Osteocyte (in vitro differentiated cells): ENCODE results near the gene SPNS3. TPM values are rescaled to one million over a fixed set of nuclear protein-coding genes. Genes with fewer than 3 reads are reported as not detected.

Experiments
- DNase-seq: peaks from one replicate; pipeline ENCODE4 v3.0.0; 2021; ENCODE audit warnings: mixed read lengths; ENCODE audit not compliant: unreplicated experiment; ENCODE audit errors: extremely low spot score
- H3K27ac Mint-ChIP-seq: one replicate; pipeline ENCODE4 v1.8.0; 2021; ENCODE audit warnings: mild to moderate bottlenecking, mixed read lengths; ENCODE audit not compliant: unreplicated experiment
- H3K27me3 Mint-ChIP-seq: one replicate; pipeline ENCODE4 v1.8.0; 2021; ENCODE audit warnings: mixed read lengths; ENCODE audit not compliant: unreplicated experiment
- H3K36me3 Mint-ChIP-seq: one replicate; pipeline ENCODE4 v1.8.0; 2021; ENCODE audit warnings: mixed read lengths; ENCODE audit not compliant: unreplicated experiment
- H3K4me1 Mint-ChIP-seq: one replicate; pipeline ENCODE4 v1.8.0; 2021; ENCODE audit warnings: mixed read lengths; ENCODE audit not compliant: unreplicated experiment
- H3K4me3 Mint-ChIP-seq: one replicate; pipeline ENCODE4 v1.8.0; 2021; ENCODE audit warnings: mild to moderate bottlenecking, moderate library complexity, mixed read lengths; ENCODE audit not compliant: unreplicated experiment
- H3K9me3 Mint-ChIP-seq: one replicate; pipeline ENCODE4 v1.8.0; 2021; ENCODE audit warnings: mixed read lengths; ENCODE audit not compliant: unreplicated experiment
- total RNA-seq: library from RNA; stranded (reverse); gene quantifications from 2 replicates; pipeline ENCODE4 v1.2.1, GENCODE V29; 2021
- TF ChIP-seq, protein P1 (sequence below): fragments of 200-600 bp; sonication (generic); IDR thresholded peaks from 2 replicates; pipeline ENCODE4 v1.5.0; 2021; ENCODE audit warnings: antibody characterized with exemption, mild to moderate bottlenecking, moderate library complexity

The SPNS3 gene
- total RNA-seq, 1 donor from 2014 or later = not detected

DNA sequence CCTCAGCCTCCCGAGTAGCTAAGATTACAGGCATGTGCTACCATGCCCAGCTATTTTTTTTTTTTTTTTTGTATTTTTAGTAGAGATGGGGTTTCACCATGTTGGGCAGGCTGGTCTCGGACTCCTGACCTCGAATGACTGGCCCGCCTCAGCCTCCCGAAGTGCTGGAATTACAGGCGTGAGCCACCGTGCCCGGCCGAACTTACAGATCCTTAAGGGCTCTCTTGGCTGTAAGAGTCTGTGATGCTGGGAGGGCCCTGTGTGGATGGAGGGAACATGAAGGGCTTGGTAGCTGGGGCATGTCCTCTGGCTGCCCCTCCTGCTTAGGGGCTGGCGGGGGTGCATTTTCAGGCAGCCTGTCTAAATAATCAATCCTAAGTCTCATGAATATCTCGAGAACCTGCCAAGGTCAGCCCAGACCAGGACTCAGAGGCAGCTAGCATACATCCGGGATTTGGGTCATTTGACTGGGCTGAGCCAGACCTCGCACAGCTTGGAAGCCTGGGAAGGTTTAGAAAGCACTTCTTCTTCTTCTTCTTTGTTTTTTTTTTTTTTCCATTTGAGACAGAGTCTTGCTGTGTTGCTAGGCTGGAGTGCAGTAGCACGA is 17.1 kb downstream of the SPNS3 start:
- no peaks in the 10 kb centered on the region for H3K9me3 Mint-ChIP-seq
- no peak overlapping the region for H3K4me3 Mint-ChIP-seq
- H3K27ac Mint-ChIP-seq = no peak overlapping the region
- no peak for DNase-seq
- H3K36me3 Mint-ChIP-seq = no peaks in the 10 kb centered on the region
- TF ChIP-seq, protein P1, sequence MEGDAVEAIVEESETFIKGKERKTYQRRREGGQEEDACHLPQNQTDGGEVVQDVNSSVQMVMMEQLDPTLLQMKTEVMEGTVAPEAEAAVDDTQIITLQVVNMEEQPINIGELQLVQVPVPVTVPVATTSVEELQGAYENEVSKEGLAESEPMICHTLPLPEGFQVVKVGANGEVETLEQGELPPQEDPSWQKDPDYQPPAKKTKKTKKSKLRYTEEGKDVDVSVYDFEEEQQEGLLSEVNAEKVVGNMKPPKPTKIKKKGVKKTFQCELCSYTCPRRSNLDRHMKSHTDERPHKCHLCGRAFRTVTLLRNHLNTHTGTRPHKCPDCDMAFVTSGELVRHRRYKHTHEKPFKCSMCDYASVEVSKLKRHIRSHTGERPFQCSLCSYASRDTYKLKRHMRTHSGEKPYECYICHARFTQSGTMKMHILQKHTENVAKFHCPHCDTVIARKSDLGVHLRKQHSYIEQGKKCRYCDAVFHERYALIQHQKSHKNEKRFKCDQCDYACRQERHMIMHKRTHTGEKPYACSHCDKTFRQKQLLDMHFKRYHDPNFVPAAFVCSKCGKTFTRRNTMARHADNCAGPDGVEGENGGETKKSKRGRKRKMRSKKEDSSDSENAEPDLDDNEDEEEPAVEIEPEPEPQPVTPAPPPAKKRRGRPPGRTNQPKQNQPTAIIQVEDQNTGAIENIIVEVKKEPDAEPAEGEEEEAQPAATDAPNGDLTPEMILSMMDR = no peak
- H3K4me1 Mint-ChIP-seq = peaks cover 3% of the 10 kb centered on the region
- peaks cover 17% of the 10 kb centered on the region for H3K27me3 Mint-ChIP-seq

DNA sequence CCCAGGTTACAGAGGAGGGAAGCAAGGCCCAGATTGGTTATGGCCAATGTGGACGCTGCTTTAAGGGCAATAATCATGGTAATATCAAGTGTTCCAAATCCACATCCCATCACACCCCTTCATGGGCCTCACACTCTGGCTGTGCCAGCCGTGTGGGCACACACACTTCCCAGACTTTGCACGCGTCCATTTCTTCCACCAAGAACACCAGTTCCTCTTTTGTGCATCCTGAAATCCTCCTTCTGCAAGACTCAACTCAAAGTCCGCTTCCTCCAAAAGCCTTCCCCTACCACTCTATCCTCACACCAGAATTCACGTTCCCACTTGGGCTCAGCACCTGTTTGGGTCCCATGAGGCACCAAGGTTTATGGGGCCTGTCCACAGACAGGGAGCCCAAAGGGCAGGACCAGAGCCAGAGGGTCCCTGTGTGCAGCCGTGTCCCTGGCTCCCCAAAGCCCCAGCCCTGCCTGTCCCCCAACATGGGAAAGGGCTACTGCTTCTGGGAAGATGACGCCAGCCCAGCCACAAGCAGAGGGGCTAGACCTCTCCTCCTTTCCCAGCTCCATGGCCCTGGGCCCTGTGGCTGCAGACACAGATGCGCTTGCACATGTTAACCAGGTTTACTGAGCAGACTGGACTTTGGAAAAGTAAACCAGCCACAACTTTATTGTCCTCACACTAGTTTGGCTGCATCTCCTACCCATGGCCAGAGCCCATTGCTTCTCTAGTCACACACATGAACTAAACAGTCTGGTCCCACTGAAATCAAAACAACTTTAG is 20.3 kb downstream of the SPNS3 start:
- Mint-ChIP-seq H3K4me1 (peaks cover 3% of the 10 kb centered on the region), H3K36me3 (no peaks in the 10 kb centered on the region), H3K27ac (no peak overlapping the region), H3K9me3 (no peaks in the 10 kb centered on the region), H3K27me3 (peaks cover 10% of the 10 kb centered on the region), H3K4me3 (no peak overlapping the region)
- TF ChIP-seq, protein P1 = no peak
- DNase-seq = no peak

DNA sequence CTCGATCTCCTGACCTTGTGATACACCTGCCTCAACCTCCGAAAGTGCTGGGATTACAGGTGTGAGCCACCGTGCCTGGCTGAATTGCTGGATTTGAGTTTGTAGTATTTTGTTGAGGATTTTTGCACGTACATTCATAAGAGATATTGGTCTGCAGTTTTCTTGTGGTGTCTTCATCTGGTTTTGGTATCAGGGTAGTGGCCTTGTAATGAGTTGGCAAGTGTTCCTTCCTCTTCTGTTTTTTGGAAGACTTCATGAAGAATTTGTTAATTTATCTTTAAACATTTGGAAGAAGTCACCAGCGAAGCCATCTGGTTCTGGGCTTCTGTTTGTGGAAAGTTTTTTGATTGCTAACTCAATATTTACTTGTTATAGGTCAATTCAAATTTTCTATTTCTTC is 26.9 kb downstream of the SPNS3 start:
- TF ChIP-seq, protein P1 = no peak
- no peak overlapping the region for H3K27ac Mint-ChIP-seq
- no peak overlapping the region for H3K4me3 Mint-ChIP-seq
- H3K27me3 Mint-ChIP-seq = peaks cover 6% of the 10 kb centered on the region
- no peak for DNase-seq
- no peaks in the 10 kb centered on the region for H3K4me1 Mint-ChIP-seq
- peaks cover 11% of the 10 kb centered on the region for H3K9me3 Mint-ChIP-seq
- no peaks in the 10 kb centered on the region for H3K36me3 Mint-ChIP-seq

DNA sequence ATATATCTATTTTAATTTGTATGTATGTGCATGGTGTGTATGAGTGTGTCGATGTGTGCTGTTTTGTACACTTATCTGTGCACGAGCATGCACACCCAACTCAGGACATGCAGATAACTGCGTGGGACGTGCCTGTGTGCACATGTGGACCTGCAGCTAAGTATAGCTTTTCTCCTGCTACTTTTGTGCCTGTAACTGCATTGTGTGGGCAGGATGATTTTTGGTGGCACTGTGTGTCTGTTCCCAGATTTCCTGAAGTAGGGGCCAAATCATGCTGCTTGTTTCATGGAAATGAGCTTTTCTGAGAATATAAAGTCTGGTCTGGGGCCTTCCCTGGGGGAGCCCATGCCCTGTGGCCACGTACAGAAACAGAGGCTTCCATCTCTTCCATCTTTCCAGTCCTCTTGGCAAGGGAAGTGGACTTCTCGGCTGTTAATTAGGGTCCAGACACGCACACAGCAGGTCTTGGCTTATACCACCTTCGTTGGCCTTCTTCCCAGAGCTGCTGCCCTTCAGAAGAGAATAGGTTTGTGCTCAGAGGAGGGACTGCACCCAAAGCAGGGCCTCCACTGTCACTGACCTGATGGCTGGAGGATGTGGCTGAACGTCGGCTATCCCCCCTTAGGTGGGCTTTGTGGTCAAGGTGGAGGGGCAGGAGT is 30.2 kb downstream of the SPNS3 start:
- no peaks in the 10 kb centered on the region for H3K36me3 Mint-ChIP-seq
- peaks cover 8% of the 10 kb centered on the region for H3K27me3 Mint-ChIP-seq
- no peak overlapping the region for H3K27ac Mint-ChIP-seq
- TF ChIP-seq, protein P1 = no peak
- DNase-seq = no peak
- peaks cover 11% of the 10 kb centered on the region for H3K9me3 Mint-ChIP-seq
- no peaks in the 10 kb centered on the region for H3K4me1 Mint-ChIP-seq
- no peak overlapping the region for H3K4me3 Mint-ChIP-seq

DNA sequence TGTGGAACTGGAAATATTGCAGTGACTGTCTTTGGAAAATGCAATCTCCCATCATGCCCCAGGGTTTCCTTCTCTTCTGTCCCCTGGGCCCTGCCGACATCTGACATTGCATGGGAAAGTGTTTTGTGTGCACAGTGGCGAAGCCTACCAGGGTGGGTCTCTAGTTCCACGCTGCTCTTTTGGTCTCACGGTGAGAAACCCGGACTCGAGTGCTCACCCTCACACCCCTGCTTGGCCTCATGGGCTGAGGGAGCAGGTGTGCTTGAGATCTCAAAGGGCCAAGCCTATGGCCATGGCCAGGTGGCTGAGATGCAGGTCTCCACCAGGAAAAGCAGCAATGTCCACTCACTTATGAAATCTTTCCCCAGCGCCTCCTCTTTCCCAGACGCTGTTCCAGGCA is 32.0 kb downstream of the SPNS3 start:
- DNase-seq = no peak
- Mint-ChIP-seq H3K9me3 (peaks cover 5% of the 10 kb centered on the region), H3K36me3 (no peaks in the 10 kb centered on the region), H3K4me1 (no peaks in the 10 kb centered on the region), H3K4me3 (no peak overlapping the region), H3K27me3 (peaks cover 11% of the 10 kb centered on the region), H3K27ac (no peak overlapping the region)
- TF ChIP-seq, protein P1 = no peak
